A549 (cell line): Measurements from ENCODE around the gene LIPE. TPM values are rescaled to one million over a fixed set of nuclear protein-coding genes. Genes with fewer than 3 reads are reported as not detected.
A peak's percentile ranks its signal among the peaks of the same experiment; 100 is the strongest.

ENCODE experiments used
- ATAC-seq, 2 experiments: fragments of 200-7000 bp in 1 of 2; fragments of >200 bp in 1 of 2; cut with Nextera tagmentation in 1 of 2; cut with Tn5 transposase in 1 of 2; 3 replicates each; pipeline versions ENCODE4 v1.8.0 to v1.9.1; 2018 to 2020; ENCODE audit warnings: mild to moderate bottlenecking in 1 of 2, moderate library complexity in 1 of 2
- CTCF ChIA-PET: fragments of 300-600 bp; sonication (Branson Sonifier 250); formaldehyde crosslinking; extraction: SDS; loops from one replicate; lab custom pipeline; 2021; ENCODE audit warnings: antibody characterized with exemption, inconsistent platforms; lab: Yijun Ruan, JAX
- POLR2A ChIA-PET: fragments of 350-600 bp; formaldehyde crosslinking; extraction: SDS; loops from one replicate; lab custom pipeline; 2021; ENCODE audit warnings: antibody characterized with exemption, inconsistent platforms; lab: Yijun Ruan, JAX
- DNase-seq, 2 experiments: peaks; one replicate each; pipeline versions ENCODE4 v3.0.0 to v3.0.0-alpha.2; 2011 to 2016; ENCODE audit warnings: low read depth in 1 of 2, low spot score in 1 of 2
- FAIRE-seq: peaks from 2 replicates; lab custom pipeline; 2011; peaks lifted over from hg19 to GRCh38; lab: Jason Lieb, UNC
- H3K27ac ChIP-seq, 2 experiments: fragments of >200 bp; sonication (Bioruptor Twin); formaldehyde crosslinking; 3 replicates each; pipeline ENCODE4 v1.5.1; 2016 to 2017
- H3K4me1 ChIP-seq: fragments of >200 bp; sonication (Bioruptor Twin); formaldehyde crosslinking; 3 replicates; pipeline ENCODE4 v1.6.1; 2016
- H3K4me2 ChIP-seq: fragments of >200 bp; sonication (Bioruptor Twin); formaldehyde crosslinking; 3 replicates; pipeline ENCODE4 v1.6.1; 2016
- H3K4me3 ChIP-seq: fragments of >200 bp; sonication (Bioruptor Twin); formaldehyde crosslinking; 3 replicates; pipeline ENCODE4 v1.5.1; 2016
- H3K9me3 ChIP-seq: fragments of >200 bp; sonication (Bioruptor Twin); formaldehyde crosslinking; 3 replicates; pipeline ENCODE4 v1.6.1; 2016
- BHLHE40 ChIP-seq: IDR thresholded peaks from 2 replicates; pipeline ENCODE4 v1.6.1; 2012; ENCODE audit warnings: low read depth, low read length, inconsistent platforms
- CBX2 ChIP-seq: fragments of 200-600 bp; sonication (generic); IDR thresholded peaks from 2 replicates; pipeline ENCODE4 v1.6.1; 2016; ENCODE audit warnings: low read depth, mild to moderate bottlenecking, borderline replicate concordance
- CHD2 ChIP-seq: fragments of 150-350 bp; IDR thresholded peaks from 2 replicates; pipeline ENCODE4 v1.6.1; 2014; ENCODE audit warnings: low read length; ENCODE audit not compliant: partially characterized antibody
- EHF ChIP-seq: fragments of 250-450 bp; sonication (Bioruptor Pico); IDR thresholded peaks from 2 replicates; pipeline ENCODE4 v1.5.0; 2020; ENCODE audit warnings: mild to moderate bottlenecking
- EHMT2 ChIP-seq: fragments of 200-600 bp; sonication (generic); IDR thresholded peaks from 2 replicates; pipeline ENCODE4 v1.6.1; 2016; ENCODE audit warnings: antibody characterized with exemption, low read depth, mild to moderate bottlenecking, moderate library complexity
- ESRRA ChIP-seq: fragments of 150-350 bp; IDR thresholded peaks from 2 replicates; pipeline ENCODE4 v1.6.1; 2014; ENCODE audit warnings: mild to moderate bottlenecking, low read length, borderline replicate concordance
- FOXS1 ChIP-seq: fragments of 250-450 bp; sonication (Bioruptor Pico); IDR thresholded peaks from 2 replicates; pipeline ENCODE4 v1.5.0; 2020; ENCODE audit warnings: mild to moderate bottlenecking, moderate library complexity
- HDAC2 ChIP-seq: fragments of 200-600 bp; sonication (generic); IDR thresholded peaks from 2 replicates; pipeline ENCODE4 v1.6.1; 2016
- HOXA7 ChIP-seq: fragments of 250-450 bp; sonication (Bioruptor Pico); IDR thresholded peaks from 2 replicates; pipeline ENCODE4 v1.5.0; 2020; ENCODE audit warnings: mild to moderate bottlenecking, moderate library complexity
- MAZ ChIP-seq: fragments of 150-350 bp; IDR thresholded peaks from 2 replicates; pipeline ENCODE4 v1.6.1; 2014; ENCODE audit warnings: antibody characterized with exemption, low read depth, low read length, borderline replicate concordance
- NR3C1 ChIP-seq: fragments of >200 bp; sonication (Bioruptor Twin); formaldehyde crosslinking; IDR thresholded peaks from 3 replicates; pipeline ENCODE4 v1.6.1; 2017
- PHF8 ChIP-seq: fragments of 200-600 bp; sonication (generic); IDR thresholded peaks from 2 replicates; pipeline ENCODE4 v1.6.1; 2016; ENCODE audit warnings: low read depth, mild to moderate bottlenecking, antibody characterized with exemption, moderate library complexity, borderline replicate concordance
- RARB ChIP-seq: fragments of 250-450 bp; sonication (Bioruptor Pico); IDR thresholded peaks from 2 replicates; pipeline ENCODE4 v1.8.0; 2021; ENCODE audit warnings: mild to moderate bottlenecking, moderate library complexity
- RNF2 ChIP-seq: fragments of 200-600 bp; sonication (generic); IDR thresholded peaks from 2 replicates; pipeline ENCODE4 v1.6.1; 2016; ENCODE audit warnings: low read depth, mild to moderate bottlenecking, antibody characterized with exemption, moderate library complexity, borderline replicate concordance
- SMC3 ChIP-seq: fragments of >200 bp; sonication (Bioruptor Twin); formaldehyde crosslinking; IDR thresholded peaks from 3 replicates; pipeline ENCODE4 v1.6.1; 2018; ENCODE audit warnings: inconsistent platforms
- ZC3H11A ChIP-seq: fragments of 450-650 bp; IDR thresholded peaks from 2 replicates; pipeline ENCODE4 v1.6.1; 2014; ENCODE audit warnings: antibody characterized with exemption, mild to moderate bottlenecking
- WGBS: methylation state at CpG from one replicate; pipeline ENCODE4 v1.1.6; 2017; ENCODE audit errors: missing lambda C conversion rate; 5-methylcytosine and 5-hydroxymethylcytosine counted together
- polyA plus RNA-seq, 4 experiments: library from polyadenylated mRNA; depleted of rRNA in 3 of 4; stranded (reverse); fragments of >200 nt; fragmentation: RNase III in 1 of 4; extraction: RNeasy Plus Mini Kit Qiagen cat#74134 plus additional on column Dnase treatment in 1 of 4; gene quantifications; 2 replicates in 3 of 4; 3 replicates in 1 of 4; pipeline ENCODE4 v1.2.3, GENCODE V29; 2011 to 2017
- TF ChIP-seq, protein P1 (sequence below): fragments of 250-450 bp; sonication (Bioruptor Pico); IDR thresholded peaks from 2 replicates; pipeline ENCODE4 v1.5.0; 2020; ENCODE audit warnings: low read depth, mild to moderate bottlenecking, moderate library complexity
- TF ChIP-seq, protein P2 (sequence below): fragments of 450-650 bp; IDR thresholded peaks from 2 replicates; pipeline ENCODE4 v1.6.1; 2014; ENCODE audit warnings: antibody characterized with exemption
- TF ChIP-seq, protein P3 (sequence below): IDR thresholded peaks from 2 replicates; pipeline ENCODE4 v1.6.1; 2012; ENCODE audit warnings: low read depth, borderline replicate concordance
- TF ChIP-seq, protein P4 (sequence below): IDR thresholded peaks from 2 replicates; pipeline ENCODE4 v1.6.1; 2012
- TF ChIP-seq, protein P5 (sequence below): fragments of >200 bp; sonication (Bioruptor Twin); formaldehyde crosslinking; IDR thresholded peaks from 3 replicates; pipeline ENCODE4 v1.6.1; 2016

The LIPE gene
- polyA plus RNA-seq, 2 of the 4 experiments (the other 2 are of a cell fraction): 1.6 to 3.2 TPM

DNA sequence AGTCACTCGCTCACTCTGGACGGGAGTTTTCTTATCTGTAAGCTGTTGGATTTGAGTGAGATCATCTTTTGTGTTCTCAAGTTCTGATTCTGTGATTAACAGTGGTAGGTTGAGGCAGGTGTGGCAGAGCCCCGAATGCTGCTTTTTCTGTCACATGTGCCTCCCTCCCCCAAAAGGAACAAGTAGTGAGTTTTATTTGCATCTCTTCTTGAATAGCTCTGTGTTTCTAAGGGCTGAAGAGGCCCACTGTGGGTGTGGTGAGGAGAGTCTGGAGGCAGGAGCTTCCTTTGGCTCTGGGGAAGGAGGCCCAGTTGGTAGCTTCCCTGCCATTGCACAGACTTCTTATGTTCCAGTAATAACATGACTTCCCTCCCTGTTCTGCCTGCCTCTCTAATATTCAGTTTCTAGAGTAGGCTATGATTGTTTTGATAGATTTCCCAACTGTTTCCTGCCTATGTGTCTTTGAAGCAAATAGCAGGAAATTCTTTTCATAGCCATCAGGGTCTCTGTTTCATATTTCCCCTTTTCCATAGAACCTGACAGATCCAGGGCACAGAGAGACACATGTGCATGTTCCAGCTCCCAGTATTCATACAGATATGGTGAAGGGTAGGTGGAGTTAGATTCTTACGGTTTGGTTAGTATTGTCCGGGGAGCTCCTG is 39.5 kb upstream of the LIPE start:
- H3K27ac ChIP-seq: no peak overlapping the region
- H3K4me1 ChIP-seq: peaks cover 27% of the 10 kb centered on the region
- H3K9me3 ChIP-seq: no peaks in the 10 kb centered on the region
- H3K4me2 ChIP-seq: no peak overlapping the region
- no peak overlapping the region for H3K4me3 ChIP-seq
- TF ChIP-seq HOXA7 (CRISPR knock-in tag) (no peak), NR3C1 (no peak), BHLHE40 (no peak), CHD2 (no peak), ZC3H11A (no peak), EHMT2 (no peak), CBX2 (no peak), EHF (CRISPR knock-in tag) (no peak), HDAC2 (no peak), RNF2 (no peak), FOXS1 (CRISPR knock-in tag) (no peak)
- TF ChIP-seq, protein P1, sequence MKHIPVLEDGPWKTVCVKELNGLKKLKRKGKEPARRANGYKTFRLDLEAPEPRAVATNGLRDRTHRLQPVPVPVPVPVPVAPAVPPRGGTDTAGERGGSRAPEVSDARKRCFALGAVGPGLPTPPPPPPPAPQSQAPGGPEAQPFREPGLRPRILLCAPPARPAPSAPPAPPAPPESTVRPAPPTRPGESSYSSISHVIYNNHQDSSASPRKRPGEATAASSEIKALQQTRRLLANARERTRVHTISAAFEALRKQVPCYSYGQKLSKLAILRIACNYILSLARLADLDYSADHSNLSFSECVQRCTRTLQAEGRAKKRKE (CRISPR knock-in tag): no peak
- TF ChIP-seq, protein P2, sequence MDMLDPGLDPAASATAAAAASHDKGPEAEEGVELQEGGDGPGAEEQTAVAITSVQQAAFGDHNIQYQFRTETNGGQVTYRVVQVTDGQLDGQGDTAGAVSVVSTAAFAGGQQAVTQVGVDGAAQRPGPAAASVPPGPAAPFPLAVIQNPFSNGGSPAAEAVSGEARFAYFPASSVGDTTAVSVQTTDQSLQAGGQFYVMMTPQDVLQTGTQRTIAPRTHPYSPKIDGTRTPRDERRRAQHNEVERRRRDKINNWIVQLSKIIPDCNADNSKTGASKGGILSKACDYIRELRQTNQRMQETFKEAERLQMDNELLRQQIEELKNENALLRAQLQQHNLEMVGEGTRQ: no peak
- TF ChIP-seq, protein P3, sequence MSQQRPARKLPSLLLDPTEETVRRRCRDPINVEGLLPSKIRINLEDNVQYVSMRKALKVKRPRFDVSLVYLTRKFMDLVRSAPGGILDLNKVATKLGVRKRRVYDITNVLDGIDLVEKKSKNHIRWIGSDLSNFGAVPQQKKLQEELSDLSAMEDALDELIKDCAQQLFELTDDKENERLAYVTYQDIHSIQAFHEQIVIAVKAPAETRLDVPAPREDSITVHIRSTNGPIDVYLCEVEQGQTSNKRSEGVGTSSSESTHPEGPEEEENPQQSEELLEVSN: no peak
- TF ChIP-seq, protein P4, sequence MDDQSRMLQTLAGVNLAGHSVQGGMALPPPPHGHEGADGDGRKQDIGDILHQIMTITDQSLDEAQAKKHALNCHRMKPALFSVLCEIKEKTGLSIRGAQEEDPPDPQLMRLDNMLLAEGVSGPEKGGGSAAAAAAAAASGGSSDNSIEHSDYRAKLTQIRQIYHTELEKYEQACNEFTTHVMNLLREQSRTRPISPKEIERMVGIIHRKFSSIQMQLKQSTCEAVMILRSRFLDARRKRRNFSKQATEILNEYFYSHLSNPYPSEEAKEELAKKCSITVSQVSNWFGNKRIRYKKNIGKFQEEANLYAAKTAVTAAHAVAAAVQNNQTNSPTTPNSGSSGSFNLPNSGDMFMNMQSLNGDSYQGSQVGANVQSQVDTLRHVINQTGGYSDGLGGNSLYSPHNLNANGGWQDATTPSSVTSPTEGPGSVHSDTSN: no peak
- TF ChIP-seq, protein P5, sequence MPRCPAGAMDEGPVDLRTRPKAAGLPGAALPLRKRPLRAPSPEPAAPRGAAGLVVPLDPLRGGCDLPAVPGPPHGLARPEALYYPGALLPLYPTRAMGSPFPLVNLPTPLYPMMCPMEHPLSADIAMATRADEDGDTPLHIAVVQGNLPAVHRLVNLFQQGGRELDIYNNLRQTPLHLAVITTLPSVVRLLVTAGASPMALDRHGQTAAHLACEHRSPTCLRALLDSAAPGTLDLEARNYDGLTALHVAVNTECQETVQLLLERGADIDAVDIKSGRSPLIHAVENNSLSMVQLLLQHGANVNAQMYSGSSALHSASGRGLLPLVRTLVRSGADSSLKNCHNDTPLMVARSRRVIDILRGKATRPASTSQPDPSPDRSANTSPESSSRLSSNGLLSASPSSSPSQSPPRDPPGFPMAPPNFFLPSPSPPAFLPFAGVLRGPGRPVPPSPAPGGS: no peak
- ChIA-PET POLR2A (interaction anchor here (1.4 kb wide), 2 partner anchors 8 to 11 kb away, joined by 4 read pairs; no protein-coding TSS in a partner anchor), CTCF (interaction anchor here (0.9 to 9.6 kb wide), 21 partner anchors 9 to 227 kb away, joined by 3 to 78 read pairs (median 5); partner anchors contain the start of gene CEACAM1)
- peak; percentile 10 to 22; a peak in 1 of 6 replicates for ATAC-seq
- DNase-seq: no peak
- FAIRE-seq: peak; percentile 95
- WGBS: 86% methylated on average over 5 of the region's 5 CpGs

DNA sequence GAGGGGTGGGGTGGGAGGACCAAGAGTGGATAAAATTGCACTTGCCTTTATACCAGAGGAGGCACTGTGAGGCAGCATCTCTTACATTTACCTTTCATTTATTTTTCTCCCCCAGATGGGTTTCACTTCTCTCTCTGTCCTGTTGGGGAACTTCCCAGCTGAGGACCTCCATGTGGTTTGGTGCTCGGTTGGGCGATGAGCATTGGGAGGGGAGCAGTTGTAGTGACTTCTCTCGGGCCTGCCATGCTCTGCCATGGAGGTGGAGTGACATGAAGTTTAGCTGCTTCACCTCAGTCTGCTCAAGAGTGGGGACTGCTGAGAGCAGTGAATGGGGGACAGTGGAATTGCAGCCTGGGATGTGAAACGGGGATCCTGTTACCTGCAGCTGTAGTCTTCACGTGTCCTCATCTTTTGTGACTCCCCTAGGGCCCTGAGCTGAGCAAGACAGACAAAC is 38.7 kb upstream of the LIPE start:
- H3K4me3 ChIP-seq: no peak overlapping the region
- ChIA-PET POLR2A (interaction anchor here (1.4 kb wide), 2 partner anchors 9 to 10 kb away, joined by 4 read pairs; no protein-coding TSS in a partner anchor), CTCF (interaction anchor here (1.0 to 9.6 kb wide), 19 partner anchors 9 to 228 kb away, joined by 3 to 78 read pairs (median 6); partner anchors contain the start of gene CEACAM1)
- 73% methylated on average over 5 of the region's 5 CpGs for WGBS
- DNase-seq (no peak), ATAC-seq (peak; percentile 24 to 51; a peak in 4 of 6 replicates), FAIRE-seq (no peak)
- peaks cover 23% of the 10 kb centered on the region for H3K4me1 ChIP-seq
- H3K9me3 ChIP-seq: no peaks in the 10 kb centered on the region
- no peak overlapping the region for H3K27ac ChIP-seq
- H3K4me2 ChIP-seq: no peak overlapping the region
- no peak for TF ChIP-seq ESRRA
- no peak for TF ChIP-seq PHF8
- no peak for TF ChIP-seq MAZ
- no peak for TF ChIP-seq ZC3H11A
- TF ChIP-seq RARB (CRISPR knock-in tag): no peak
- TF ChIP-seq SMC3: no peak
